Erythroblast (primary cell): Measurements from ENCODE around the gene TRIOBP.

Source experiments
- GATA1 ChIP-seq: IDR thresholded peaks from 2 replicates; pipeline ENCODE4 v1.6.1; 2011; ENCODE audit warnings: low read depth, mild to moderate bottlenecking, control low read depth, low read length, moderate library complexity
- POLR2A ChIP-seq: IDR thresholded peaks from 2 replicates; pipeline ENCODE4 v1.6.1; 2011; ENCODE audit warnings: mild to moderate bottlenecking, low read length

GRCh38 chr22:37655252-37655563, 41.6 kb upstream of the TRIOBP start:
- TF ChIP-seq POLR2A: no peak
- no peak for TF ChIP-seq GATA1
